Neural cell (in vitro differentiated cells): Measurements from ENCODE around the gene TRPM3.

ENCODE experiments used
- CTCF ChIP-seq: fragments of 450-650 bp; IDR thresholded peaks from 2 replicates; pipeline ENCODE4 v1.5.1; 2014; ENCODE audit warnings: antibody characterized with exemption, mild to moderate bottlenecking, moderate library complexity; ENCODE audit not compliant: poor library complexity, severe bottlenecking
- EP300 ChIP-seq: fragments of 450-650 bp; conservative IDR thresholded peaks from 2 replicates; pipeline ENCODE4 v1.6.1; 2014; ENCODE audit warnings: antibody characterized with exemption, mild to moderate bottlenecking, moderate library complexity; ENCODE audit not compliant: poor library complexity, severe bottlenecking

GRCh38 chr9:70502690-70503089 lies 618.7 kb downstream of the TRPM3 start:
- TF ChIP-seq CTCF, result no peak
- TF ChIP-seq EP300, result no peak
